Type B pancreatic cell (in vitro differentiated cells): ENCODE results near the gene ADAMTSL1. TPM values are rescaled to one million over a fixed set of nuclear protein-coding genes. Genes with fewer than 3 reads are reported as not detected.

Source experiments
- DNase-seq: peaks from one replicate; pipeline ENCODE4 v3.0.0; 2021; ENCODE audit warnings: mixed read lengths; ENCODE audit not compliant: unreplicated experiment; ENCODE audit errors: extremely low spot score
- H3K27ac Mint-ChIP-seq: 2 replicates; pipeline ENCODE4 v1.8.0; 2021; ENCODE audit warnings: mild to moderate bottlenecking, mixed read lengths
- H3K27me3 Mint-ChIP-seq: 2 replicates; pipeline ENCODE4 v1.8.0; 2021; ENCODE audit warnings: mixed read lengths
- H3K36me3 Mint-ChIP-seq: 2 replicates; pipeline ENCODE4 v1.8.0; 2021; ENCODE audit warnings: mixed read lengths
- H3K4me1 Mint-ChIP-seq: one replicate; pipeline ENCODE4 v1.8.0; 2021; ENCODE audit warnings: mixed read lengths; ENCODE audit not compliant: unreplicated experiment
- H3K4me3 Mint-ChIP-seq: 2 replicates; pipeline ENCODE4 v1.8.0; 2021; ENCODE audit warnings: mild to moderate bottlenecking, mixed read lengths
- H3K9me3 Mint-ChIP-seq: 2 replicates; pipeline ENCODE4 v1.8.0; 2021; ENCODE audit warnings: mixed read lengths
- CTCF ChIP-seq: fragments of 200-600 bp; sonication (generic); conservative IDR thresholded peaks from 2 replicates; pipeline ENCODE4 v1.5.0; 2021; ENCODE audit warnings: antibody characterized with exemption, mild to moderate bottlenecking
- total RNA-seq: library from RNA; stranded (reverse); gene quantifications from 2 replicates; pipeline ENCODE4 v1.2.1, GENCODE V29; 2021; ENCODE audit warnings: low replicate concordance

The ADAMTSL1 gene
- total RNA-seq, 1 donor from 2014 or later = 28.6 TPM

- no peak for TF ChIP-seq CTCF
- Mint-ChIP-seq H3K27me3 (no peaks in the 10 kb centered on the region), H3K4me1 (peaks cover 32% of the 10 kb centered on the region)
Measured at GRCh38 chr9:18493451-18493993, 19.6 kb downstream of the ADAMTSL1 start.

GRCh38 chr9:18495065-18495464 lies 21.1 kb downstream of the ADAMTSL1 start:
- DNase-seq = no peak
- no peaks in the 10 kb centered on the region for H3K27me3 Mint-ChIP-seq
- TF ChIP-seq CTCF = no peak
- H3K27ac Mint-ChIP-seq = no peak overlapping the region
- peaks cover 4% of the 10 kb centered on the region for H3K9me3 Mint-ChIP-seq
- no peaks in the 10 kb centered on the region for H3K36me3 Mint-ChIP-seq
- H3K4me1 Mint-ChIP-seq = peaks cover 48% of the 10 kb centered on the region
- no peak overlapping the region for H3K4me3 Mint-ChIP-seq

More at GRCh38 chr9:18493451-18493993, 19.6 kb downstream of the ADAMTSL1 start:
- DNase-seq = no peak
- Mint-ChIP-seq H3K4me3 (no peak overlapping the region), H3K27ac (no peak overlapping the region), H3K9me3 (peaks cover 4% of the 10 kb centered on the region), H3K36me3 (no peaks in the 10 kb centered on the region)

- Mint-ChIP-seq H3K27ac (no peak overlapping the region), H3K4me3 (no peak overlapping the region), H3K4me1 (peaks cover 50% of the 10 kb centered on the region), H3K9me3 (peaks cover 4% of the 10 kb centered on the region), H3K36me3 (no peaks in the 10 kb centered on the region), H3K27me3 (no peaks in the 10 kb centered on the region)
- no peak for DNase-seq
- TF ChIP-seq CTCF = no peak
Measured at GRCh38 chr9:18496256-18497000, 22.5 kb downstream of the ADAMTSL1 start.

- Mint-ChIP-seq H3K27ac (no peak overlapping the region), H3K27me3 (no peaks in the 10 kb centered on the region), H3K4me1 (peaks cover 36% of the 10 kb centered on the region), H3K4me3 (no peak overlapping the region), H3K9me3 (peaks cover 4% of the 10 kb centered on the region), H3K36me3 (no peaks in the 10 kb centered on the region)
- DNase-seq = no peak
- no peak for TF ChIP-seq CTCF
Measured at GRCh38 chr9:18499062-18499461, 25.1 kb downstream of the ADAMTSL1 start.

GRCh38 chr9:18499980-18500379 lies 26.0 kb downstream of the ADAMTSL1 start:
- no peak for DNase-seq
- H3K4me3 Mint-ChIP-seq = no peak overlapping the region
- no peaks in the 10 kb centered on the region for H3K27me3 Mint-ChIP-seq
- H3K36me3 Mint-ChIP-seq = no peaks in the 10 kb centered on the region
- H3K9me3 Mint-ChIP-seq = no peaks in the 10 kb centered on the region
- no peak for TF ChIP-seq CTCF
- H3K4me1 Mint-ChIP-seq = peaks cover 32% of the 10 kb centered on the region
- H3K27ac Mint-ChIP-seq = no peak overlapping the region
